Right lobe of liver (tissue), 4 donors: Measurements from ENCODE around the gene TBC1D7.

Experiments
- POLR2A ChIP-seq: fragments of 450-650 bp; IDR thresholded peaks from one replicate; pipeline ENCODE4 v1.6.1; 2017; ENCODE audit warnings: antibody characterized with exemption, mild to moderate bottlenecking
- TF ChIP-seq, protein P1 (sequence below), 4 donors: fragments of 200-600 bp in 3 of 4; fragments of 450-650 bp in 1 of 4; IDR thresholded peaks; one replicate each; pipeline versions ENCODE4 v1.5.1 to v1.8.0; 2016 to 2022; ENCODE audit warnings: antibody characterized with exemption in 4 of 4, mild to moderate bottlenecking in 2 of 4
- donor health status: DM: no; HTN: no; CAD: no.
- donor health status: DM: no; HTN: no; CAD: no.
- donor health status: DM: no; HTN: yes; CAD: no.

DNA sequence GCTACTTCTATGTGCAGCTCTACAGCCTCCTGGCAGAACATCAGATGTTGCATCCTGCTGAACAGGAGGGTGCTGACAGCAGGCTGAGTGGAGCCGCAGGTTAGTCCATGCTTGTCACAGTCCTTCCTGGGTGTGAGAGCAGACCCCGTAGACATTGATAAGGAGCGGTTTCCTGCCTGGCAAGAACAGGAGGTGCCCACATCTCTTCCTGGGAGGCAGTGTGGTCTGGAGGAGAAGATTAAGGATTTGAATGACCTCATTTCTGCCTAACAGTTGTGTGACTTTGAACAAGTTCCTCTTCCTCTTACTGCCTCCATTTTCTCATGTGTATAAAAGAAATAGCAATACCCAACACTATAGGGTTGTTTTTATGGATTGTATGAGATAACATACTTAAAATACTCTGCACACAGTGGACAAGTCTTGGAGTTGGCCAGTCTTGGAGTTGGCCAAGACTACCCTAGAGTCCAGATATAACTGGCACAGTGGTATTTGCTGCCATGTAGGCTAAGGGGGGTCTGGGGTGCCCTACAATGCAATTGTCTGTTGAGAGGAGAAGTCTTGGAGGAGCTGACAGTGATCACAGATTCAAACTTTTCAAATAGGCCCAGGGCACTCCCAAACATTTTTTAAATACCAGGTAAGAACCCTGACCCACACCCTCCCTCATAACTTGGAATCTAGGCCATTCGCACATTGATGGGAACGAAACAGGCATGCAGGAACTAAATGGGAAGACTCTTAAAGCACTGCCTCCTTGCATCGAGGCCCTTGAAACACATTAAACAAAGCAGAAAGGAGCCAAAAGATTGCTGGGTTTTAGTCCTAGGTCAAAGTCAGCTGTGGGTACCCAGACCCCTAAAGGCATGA, 32.6 kb upstream of the TBC1D7 start:
- TF ChIP-seq, protein P1, sequence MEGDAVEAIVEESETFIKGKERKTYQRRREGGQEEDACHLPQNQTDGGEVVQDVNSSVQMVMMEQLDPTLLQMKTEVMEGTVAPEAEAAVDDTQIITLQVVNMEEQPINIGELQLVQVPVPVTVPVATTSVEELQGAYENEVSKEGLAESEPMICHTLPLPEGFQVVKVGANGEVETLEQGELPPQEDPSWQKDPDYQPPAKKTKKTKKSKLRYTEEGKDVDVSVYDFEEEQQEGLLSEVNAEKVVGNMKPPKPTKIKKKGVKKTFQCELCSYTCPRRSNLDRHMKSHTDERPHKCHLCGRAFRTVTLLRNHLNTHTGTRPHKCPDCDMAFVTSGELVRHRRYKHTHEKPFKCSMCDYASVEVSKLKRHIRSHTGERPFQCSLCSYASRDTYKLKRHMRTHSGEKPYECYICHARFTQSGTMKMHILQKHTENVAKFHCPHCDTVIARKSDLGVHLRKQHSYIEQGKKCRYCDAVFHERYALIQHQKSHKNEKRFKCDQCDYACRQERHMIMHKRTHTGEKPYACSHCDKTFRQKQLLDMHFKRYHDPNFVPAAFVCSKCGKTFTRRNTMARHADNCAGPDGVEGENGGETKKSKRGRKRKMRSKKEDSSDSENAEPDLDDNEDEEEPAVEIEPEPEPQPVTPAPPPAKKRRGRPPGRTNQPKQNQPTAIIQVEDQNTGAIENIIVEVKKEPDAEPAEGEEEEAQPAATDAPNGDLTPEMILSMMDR (IDR thresholded peaks at IDR 0.05), result no peak
- TF ChIP-seq POLR2A, result no peak
